Measurements from ENCODE around the gene PPOX. TPM values are rescaled to one million over a fixed set of nuclear protein-coding genes. Genes with fewer than 3 reads are reported as not detected.

Gene PPOX
- total RNA-seq, 1 donor from 2014 or later = 18.3 TPM

GRCh38 chr1:161131523-161132409 lies 34.5 kb upstream of the PPOX start:
- H3K9me3 ChIP-seq (ENCODE audit: low read depth) = no peaks in the 10 kb centered on the region
- Mint-ChIP-seq H3K36me3 (peaks cover 22% of the 10 kb centered on the region), H3K27me3 (ENCODE audit: insufficient read depth, low read depth) (no peaks in the 10 kb centered on the region), H3K9me3 (no peaks in the 10 kb centered on the region), H3K27ac (peak overlapping the region; percentile 95), H3K4me1 (peaks cover 26% of the 10 kb centered on the region), H3K4me3 (no peak overlapping the region)
- peak overlapping the region; percentile 78 for H3K9ac ChIP-seq
- H2AFZ ChIP-seq (replicated peaks) = peak overlapping the region; percentile 58
- H3F3A ChIP-seq (ENCODE audit: low read depth) = peaks cover 38% of the 10 kb centered on the region
- H3K36me3 ChIP-seq = no peaks in the 10 kb centered on the region
- peaks cover 20% of the 10 kb centered on the region for H3K4me1 ChIP-seq
- peaks cover 15% of the 10 kb centered on the region for H4K20me1 ChIP-seq (ENCODE audit: low read depth)
- H3K27ac ChIP-seq = peak overlapping the region; percentile 98
- TF ChIP-seq EZH2 (IDR thresholded peaks at IDR 0.05) = no peak
- TF ChIP-seq CTCF (IDR thresholded peaks at IDR 0.05) = no peak
- TF ChIP-seq EZH2phosphoT487 (IDR thresholded peaks at IDR 0.05) = no peak
- H3K4me2 ChIP-seq = peak overlapping the region; percentile 90
- peak; percentile 36 for DNase-seq (ENCODE audit: low spot score)
- H3K79me2 ChIP-seq (ENCODE audit: low read depth) = peaks cover 73% of the 10 kb centered on the region
- no peaks in the 10 kb centered on the region for H3K27me3 ChIP-seq
- H3K4me3 ChIP-seq = peak overlapping the region; percentile 77

- Histone ChIP-seq H3K4me1 (peaks cover 20% of the 10 kb centered on the region), H3K27ac (peak within 1 kb of the TSS; percentile 98), H3K9ac (peak within 1 kb of the TSS; percentile 78), H3K27me3 (no peaks in the 10 kb centered on the region), H3K36me3 (no peaks in the 10 kb centered on the region), H3K4me3 (peak within 1 kb of the TSS; percentile 77), H3K9me3 (ENCODE audit: low read depth) (no peaks in the 10 kb centered on the region), H2AFZ (replicated peaks) (peak within 1 kb of the TSS; percentile 79), H3F3A (ENCODE audit: low read depth) (peaks cover 38% of the 10 kb centered on the region), H3K4me2 (peak within 1 kb of the TSS; percentile 90), H3K79me2 (ENCODE audit: low read depth) (peaks cover 64% of the 10 kb centered on the region), H4K20me1 (ENCODE audit: low read depth) (peaks cover 10% of the 10 kb centered on the region)
- peak within 1 kb of the TSS; percentile 95 for H3K27ac Mint-ChIP-seq
- H3K36me3 Mint-ChIP-seq = peaks cover 17% of the 10 kb centered on the region
- no peaks in the 10 kb centered on the region for H3K9me3 Mint-ChIP-seq
- peak; percentile 98 for DNase-seq (ENCODE audit: low spot score)
- peak; percentile 26 for TF ChIP-seq CTCF (IDR thresholded peaks at IDR 0.05)
- TF ChIP-seq EZH2 (IDR thresholded peaks at IDR 0.05) = no peak
- H3K27me3 Mint-ChIP-seq (ENCODE audit: insufficient read depth, low read depth) = no peaks in the 10 kb centered on the region
- no peak within 1 kb of the TSS for H3K4me3 Mint-ChIP-seq
- peaks cover 25% of the 10 kb centered on the region for H3K4me1 Mint-ChIP-seq
Observed at GRCh38 chr1:161132410-161133219, 33.6 kb upstream of the PPOX start, which contains the start of gene DEDD. DEDD (minus strand) TSS chr1:161132667; CDS start chr1:161124462, 8,205 bp downstream.

GRCh38 chr1:161133220-161133740 lies 32.9 kb upstream of the PPOX start:
- DNase-seq (ENCODE audit: low spot score) = no peak
- H3K36me3 ChIP-seq = no peaks in the 10 kb centered on the region
- peak overlapping the region; percentile 51 for H3K9ac ChIP-seq
- H3K27ac Mint-ChIP-seq = no peak overlapping the region
- peaks cover 20% of the 10 kb centered on the region for H3K4me1 ChIP-seq
- H3K27ac ChIP-seq = peak overlapping the region; percentile 98
- peaks cover 7% of the 10 kb centered on the region for H4K20me1 ChIP-seq (ENCODE audit: low read depth)
- H3K27me3 Mint-ChIP-seq (ENCODE audit: insufficient read depth, low read depth) = no peaks in the 10 kb centered on the region
- no peaks in the 10 kb centered on the region for H3K9me3 Mint-ChIP-seq
- H3K36me3 Mint-ChIP-seq = peaks cover 13% of the 10 kb centered on the region
- TF ChIP-seq EZH2 (IDR thresholded peaks at IDR 0.05) = no peak
- no peak for TF ChIP-seq CTCF (IDR thresholded peaks at IDR 0.05)
- TF ChIP-seq EZH2phosphoT487 (IDR thresholded peaks at IDR 0.05) = no peak
- no peaks in the 10 kb centered on the region for H3K27me3 ChIP-seq
- H3K4me3 Mint-ChIP-seq = no peak overlapping the region
- H3K4me2 ChIP-seq = peak overlapping the region; percentile 90
- peaks cover 25% of the 10 kb centered on the region for H3K4me1 Mint-ChIP-seq
- H3K9me3 ChIP-seq (ENCODE audit: low read depth) = no peaks in the 10 kb centered on the region
- H2AFZ ChIP-seq (replicated peaks) = peak overlapping the region; percentile 79
- peaks cover 38% of the 10 kb centered on the region for H3F3A ChIP-seq (ENCODE audit: low read depth)
- peak overlapping the region; percentile 77 for H3K4me3 ChIP-seq
- peaks cover 58% of the 10 kb centered on the region for H3K79me2 ChIP-seq (ENCODE audit: low read depth)

Measured in neural progenitor cell (in vitro differentiated cells).